HG03135 (cell line): ENCODE results near the gene CHURC1.

Source experiments
- ATAC-seq: cut with Tn5 transposase; IDR thresholded peaks from one replicate; pipeline ENCODE4 v1.9.1; 2021; ENCODE audit warnings: mild to moderate bottlenecking, moderate library complexity; ENCODE audit not compliant: unreplicated experiment

The CHURC1 gene

DNA sequence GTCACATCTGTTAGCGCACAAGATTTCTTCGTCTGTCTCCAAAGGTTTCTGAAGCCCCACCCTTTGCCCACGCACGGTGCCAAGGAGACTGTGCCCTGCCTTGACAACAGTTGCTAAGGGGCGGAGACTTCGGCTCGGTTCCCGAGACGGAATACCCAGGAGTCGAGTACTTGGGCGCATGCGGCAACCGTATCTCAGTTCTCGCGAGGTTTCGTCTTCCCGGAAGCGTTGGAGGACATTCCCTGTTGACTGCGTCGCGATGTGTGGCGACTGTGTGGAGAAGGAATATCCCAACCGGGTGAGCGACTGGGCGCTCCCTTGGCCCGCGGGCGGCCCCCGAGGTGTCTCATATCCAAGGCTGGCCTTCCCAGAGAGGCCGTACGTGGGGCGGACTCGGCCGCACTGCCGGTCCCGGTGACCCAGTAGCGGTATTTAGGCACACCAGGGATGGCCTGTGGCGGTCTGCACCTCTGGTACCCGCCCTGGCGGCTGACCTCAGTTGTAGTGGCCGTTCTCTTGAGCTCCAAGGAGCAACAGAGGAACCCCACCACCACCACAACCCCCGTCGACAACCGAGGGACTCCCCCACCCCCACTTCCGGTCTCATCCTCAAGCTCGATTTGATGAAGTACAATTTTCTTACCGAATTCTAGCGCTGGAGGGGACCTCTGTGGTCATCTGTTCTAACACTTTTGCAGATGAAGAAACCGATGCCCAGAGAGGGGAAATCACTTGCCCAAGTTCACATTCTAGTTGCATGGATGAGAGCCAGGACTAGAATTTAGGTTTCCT, at the start of gene CHURC1:
CHURC1 (plus strand) TSS at position 219 of the 792 bp plus-strand sequence; CDS start at position 260, 41 bp downstream.
- peak; percentile 97 for ATAC-seq

DNA sequence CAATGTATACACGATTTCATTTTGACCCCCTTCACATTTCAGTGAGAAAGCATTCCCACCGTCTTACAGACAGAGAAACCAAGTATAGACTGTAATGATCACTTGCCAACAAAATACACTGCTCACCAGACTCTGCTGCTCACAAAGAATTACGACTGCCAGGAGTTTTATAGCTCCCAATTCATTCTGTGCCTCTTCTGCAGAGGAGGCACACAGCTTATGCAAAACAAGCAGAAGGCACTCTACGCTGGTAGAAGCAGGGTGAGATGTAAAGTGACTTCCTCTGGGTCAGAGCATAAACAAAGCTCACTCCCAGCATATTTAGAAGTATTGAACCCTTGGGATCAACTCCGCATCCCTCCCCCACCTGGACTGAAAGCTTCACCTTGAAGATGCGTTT, 49.1 kb upstream of the CHURC1 start:
- no peak for ATAC-seq

DNA sequence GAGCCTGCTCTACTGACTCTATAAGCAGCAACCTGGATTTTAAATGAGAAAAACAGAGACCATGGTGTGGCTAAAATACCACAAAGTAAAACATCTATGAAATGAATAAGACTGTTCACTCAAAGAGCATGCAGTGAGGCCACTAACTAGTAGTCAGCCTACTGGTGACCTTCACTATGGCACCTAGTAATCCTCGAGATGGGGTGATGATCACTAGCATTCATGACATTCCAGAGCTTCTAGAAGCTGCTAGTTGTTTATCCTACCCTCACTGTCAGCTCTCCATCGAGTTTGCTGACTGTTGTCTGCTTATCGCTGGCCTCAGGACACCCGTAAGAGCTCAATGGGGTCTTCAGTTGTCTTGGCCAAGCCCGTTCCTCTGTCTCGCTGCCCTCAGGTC, 48.3 kb upstream of the CHURC1 start:
- ATAC-seq: no peak

GRCh38 chr14:64867182-64867581, 47.1 kb upstream of the CHURC1 start:
- no peak for ATAC-seq

DNA sequence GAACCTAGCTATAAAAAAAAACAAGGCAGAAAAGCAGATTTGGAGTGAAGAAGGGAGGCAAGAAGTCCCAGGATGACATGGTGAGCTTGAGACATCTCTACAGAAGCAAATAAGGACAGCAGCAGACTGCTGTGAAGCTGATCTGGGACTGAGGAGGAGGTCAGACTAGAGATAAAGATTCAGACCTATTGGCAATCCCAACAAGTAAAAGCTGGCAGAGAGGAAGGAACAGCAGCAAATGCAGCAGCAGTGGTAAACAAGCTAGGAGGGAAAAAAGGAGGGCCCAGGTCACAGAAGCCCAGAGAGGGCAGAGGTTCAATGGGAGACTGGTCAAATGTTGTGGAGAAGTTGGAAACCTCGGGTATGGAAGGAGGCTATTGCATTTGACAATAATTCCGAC, 45.9 kb upstream of the CHURC1 start:
- no peak for ATAC-seq

GRCh38 chr14:64868841-64869240, 45.4 kb upstream of the CHURC1 start:
- ATAC-seq: no peak

DNA sequence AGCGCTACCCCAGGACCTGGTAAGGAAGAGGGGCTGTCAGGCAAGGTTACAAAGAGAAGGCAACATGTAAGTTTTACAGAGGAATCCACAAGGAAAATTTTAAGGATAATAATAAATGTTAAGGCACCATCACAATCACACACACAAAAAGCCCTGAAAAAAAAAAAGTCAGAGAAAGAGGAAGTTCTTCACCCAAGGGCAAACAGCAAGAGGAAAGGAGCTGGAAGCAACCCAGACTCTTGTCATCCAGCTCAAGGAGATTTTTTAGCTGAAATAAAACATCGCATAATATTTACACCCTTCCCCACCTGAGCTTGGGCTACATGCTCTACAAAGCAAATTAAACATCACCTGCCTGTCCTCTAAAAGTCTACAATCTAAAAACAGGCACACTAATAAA, 44.1 kb upstream of the CHURC1 start:
- ATAC-seq: no peak

DNA sequence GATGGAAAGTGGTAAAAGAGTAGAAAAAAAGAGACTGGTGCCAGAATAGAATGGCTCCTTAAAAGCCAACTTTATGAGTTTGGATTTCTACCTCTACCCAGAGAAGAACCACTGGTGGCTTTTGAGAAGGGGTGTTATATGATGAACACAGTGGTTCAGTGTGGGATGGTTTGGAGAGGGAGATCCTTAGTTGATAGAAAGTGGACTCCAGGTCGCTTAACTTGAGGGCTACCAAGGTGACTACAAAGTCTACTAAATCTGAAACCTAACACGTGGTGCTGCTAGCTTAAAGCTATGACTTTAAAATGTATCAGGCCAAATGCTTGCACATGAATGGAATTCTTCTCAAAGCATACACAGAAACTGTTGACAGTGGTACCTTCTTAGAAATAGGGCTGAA, 42.9 kb upstream of the CHURC1 start:
- ATAC-seq: no peak

- ATAC-seq: no peak
These were observed 40.6 kb upstream of the CHURC1 start for GRCh38 chr14:64873506-64874219.

DNA sequence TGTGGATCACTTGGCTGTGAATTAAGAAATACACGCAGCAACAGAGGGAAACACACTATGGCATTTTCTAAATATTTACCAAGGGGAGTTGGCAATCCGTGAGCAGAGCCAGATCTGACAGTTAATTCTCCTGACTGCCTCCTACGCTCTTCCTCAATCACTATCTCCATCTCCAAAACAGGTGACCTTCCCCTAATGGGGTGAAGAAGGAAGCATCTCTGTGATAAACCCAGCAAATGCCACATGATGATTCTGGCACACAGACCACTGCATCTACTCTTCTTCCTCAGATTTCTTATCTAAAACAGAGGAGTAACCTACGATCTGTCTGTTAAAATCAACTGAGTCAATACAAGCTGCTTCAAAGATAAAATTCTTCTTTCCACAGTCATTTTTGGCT, 38.9 kb upstream of the CHURC1 start:
- no peak for ATAC-seq

- ATAC-seq: no peak
These were observed 36.4 kb upstream of the CHURC1 start for GRCh38 chr14:64877846-64878245.

- ATAC-seq: no peak
These were observed 35.2 kb upstream of the CHURC1 start for GRCh38 chr14:64878837-64879634.

GRCh38 chr14:64879635-64880220, 34.5 kb upstream of the CHURC1 start, which contains the start of gene SPTB:
Gene SPTB, minus strand, starts transcription at chr14:64879907. Its CDS starts 56,813 bp downstream, at chr14:64823094.
- ATAC-seq: no peak

DNA sequence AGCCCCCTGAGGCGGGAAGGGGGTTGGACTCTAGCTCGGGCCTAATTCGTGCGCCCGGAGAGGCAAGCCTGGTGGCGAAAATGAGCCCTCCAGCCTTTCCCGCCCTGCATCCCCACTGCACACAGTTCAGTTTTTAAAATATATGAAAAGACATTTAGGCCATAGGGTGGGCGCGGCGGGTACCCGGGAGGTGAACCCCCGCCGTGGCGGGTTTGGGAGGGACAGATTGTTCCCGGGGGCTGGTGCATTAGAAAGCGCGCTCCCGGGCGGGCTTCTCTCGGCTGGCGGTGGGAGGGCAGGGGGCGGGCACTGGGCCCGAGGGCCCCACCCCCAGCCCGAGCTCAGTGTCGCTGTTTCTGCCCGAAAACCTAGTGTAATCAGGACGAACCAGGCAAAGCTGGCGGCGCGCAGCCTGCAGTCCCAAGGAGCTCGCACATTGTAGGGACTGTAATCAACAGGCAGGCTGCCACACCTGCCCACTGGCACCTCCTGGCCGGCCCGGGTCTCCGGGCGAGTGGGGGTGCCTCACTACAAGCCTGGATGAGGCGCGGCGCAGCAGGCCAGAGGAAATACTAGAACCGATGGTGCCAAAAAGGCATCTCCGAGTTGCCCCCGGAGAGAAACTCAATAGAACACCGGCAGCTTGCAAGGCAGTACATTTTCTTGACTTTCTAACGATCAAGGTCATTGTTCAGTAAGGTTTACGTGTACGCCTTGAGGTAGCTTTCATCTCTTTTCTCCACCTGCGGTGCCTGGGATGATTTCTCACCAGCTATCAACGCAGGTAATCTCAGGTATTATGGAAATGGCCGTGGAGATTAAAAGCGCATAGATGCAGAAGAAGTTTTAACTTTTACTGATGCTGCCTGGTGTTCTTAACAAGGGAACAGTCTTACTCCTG, 33.8 kb upstream of the CHURC1 start:
- no peak for ATAC-seq

DNA sequence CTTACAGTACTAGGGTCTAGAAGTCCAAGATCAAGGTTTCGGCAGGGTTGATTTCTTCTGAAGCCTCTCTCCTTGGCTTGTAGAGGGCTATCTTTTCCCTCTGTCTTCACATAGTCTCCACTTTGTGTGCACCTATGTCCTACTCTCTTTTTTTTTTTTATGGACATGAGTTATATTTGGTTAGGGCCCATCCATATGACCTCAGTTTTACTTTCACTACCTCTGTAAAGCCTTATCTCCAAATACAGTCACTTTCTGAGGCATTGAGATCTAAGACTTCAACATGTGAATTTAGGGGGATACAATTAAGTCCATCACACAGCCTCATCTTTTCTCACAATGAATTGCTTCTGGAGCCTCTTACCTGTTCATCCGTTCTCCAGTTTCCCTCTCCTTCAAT, 28.7 kb upstream of the CHURC1 start:
- no peak for ATAC-seq

- ATAC-seq: no peak
These were observed 24.9 kb upstream of the CHURC1 start for GRCh38 chr14:64889352-64889751.

- ATAC-seq: no peak
These were observed 22.9 kb upstream of the CHURC1 start for GRCh38 chr14:64891173-64891838.

GRCh38 chr14:64891839-64892375, 22.3 kb upstream of the CHURC1 start:
- ATAC-seq: no peak

GRCh38 chr14:64899958-64900357, 14.3 kb upstream of the CHURC1 start:
- ATAC-seq: no peak
